ENCODE measurements around the gene AFAP1. TPM values are rescaled to one million over a fixed set of nuclear protein-coding genes. Genes with fewer than 3 reads are reported as not detected.

AFAP1 gene
- total and polyA plus RNA-seq, 2 of the 8 experiments (the other 6 are each of a cell fraction or from before 2014, with no cell fraction given): 3.6 to 18.2 TPM

DNA sequence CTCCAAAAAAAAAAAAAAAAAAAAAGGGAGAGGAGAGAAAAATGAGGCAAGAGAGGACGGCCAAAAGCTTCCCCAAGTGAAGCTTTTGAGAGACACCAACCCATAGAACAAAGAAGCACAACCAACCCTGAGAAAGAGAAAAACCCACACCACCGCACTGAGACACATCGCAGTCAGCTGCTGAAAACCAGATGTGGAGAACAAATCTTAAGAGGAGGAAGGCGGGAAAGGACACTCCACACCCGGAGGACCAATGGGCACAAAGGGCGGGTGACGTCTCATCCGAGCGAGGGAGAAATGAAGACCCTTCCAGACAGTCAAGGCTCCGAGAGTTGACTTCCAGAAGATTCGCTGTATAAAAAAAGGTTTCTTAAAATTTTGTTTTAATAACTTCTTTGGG, 112.1 kb downstream of the AFAP1 start:
- ChIA-PET CTCF (ENCODE audit: partially characterized antibody) (interaction anchor here (1.1 to 3.9 kb wide), 5 partner anchors 16 to 138 kb away, joined by 3 to 22 read pairs (median 6); no protein-coding TSS in a partner anchor), POLR2A (ENCODE audit: partially characterized antibody) (interaction anchor here (1.3 kb wide), 1 partner anchor 9 kb away, joined by 4 read pairs; no protein-coding TSS in a partner anchor)

More for the DNA sequence above, 112.1 kb downstream of the AFAP1 start:
- H2BK5ac ChIP-seq (ENCODE audit: low read depth, low read length): no peak overlapping the region
- no peak overlapping the region for H2AFZ ChIP-seq (ENCODE audit: low read length)
- H3K4me2 ChIP-seq (ENCODE audit: insufficient read depth in 1 of 2, low read depth in 2 of 2, low read length in 2 of 2): no peak overlapping the region
- WGBS, 2 experiments (ENCODE audit: extremely low coverage in 1 of 2, insufficient coverage in 1 of 2, insufficient read length in 1 of 2, insufficient replicate concordance in 2 of 2, low coverage in 1 of 2, low lambda C conversion rate in 2 of 2, missing lambda C conversion rate in 1 of 2): 90% methylated on average over 6 of the region's 11 CpGs; no CpG with 5 or more reads in 1 of the 2 experiments
- H3K27me3 ChIP-seq (replicated peaks in 1 of 4; ENCODE audit: control insufficient read depth in 3 of 4, extremely low read depth in 1 of 4, insufficient read depth in 3 of 4, low read length in 3 of 4): no peaks in the 10 kb centered on the region
- H2BK120ac ChIP-seq (replicated peaks; ENCODE audit: low read depth, low read length): no peak overlapping the region
- H4K8ac ChIP-seq (ENCODE audit: extremely low read depth, insufficient read depth, low read length): no peak overlapping the region
- no peak overlapping the region for H3K27ac ChIP-seq (ENCODE audit: low read depth, low read length)
- H3K4me1 ChIP-seq (replicated peaks in 1 of 4; ENCODE audit: control insufficient read depth in 3 of 4, insufficient read depth in 4 of 4, low read length in 3 of 4): peaks cover 0 to 9% (median 5%) of the 10 kb centered on the region in 4 experiments; a peak in 4 of 7 replicates
- no peaks in the 10 kb centered on the region for H4K20me1 ChIP-seq (replicated peaks in 1 of 2; ENCODE audit: control insufficient read depth in 1 of 2, insufficient read depth in 2 of 2, low read length in 2 of 2)
- no peak overlapping the region for H4K91ac ChIP-seq (replicated peaks; ENCODE audit: insufficient read length, low read length)
- no peaks in the 10 kb centered on the region for H3K79me2 ChIP-seq (ENCODE audit: control insufficient read depth in 1 of 2, insufficient read depth in 2 of 2, low read length in 2 of 2)
- H3K56ac ChIP-seq (replicated peaks; ENCODE audit: insufficient read length, low read depth, low read length): no peak overlapping the region
- H3K36me3 ChIP-seq (ENCODE audit: control insufficient read depth in 2 of 4, insufficient read depth in 4 of 4, low read length in 3 of 4): no peaks in the 10 kb centered on the region
- no peaks in the 10 kb centered on the region for H3K23me2 ChIP-seq (ENCODE audit: low read depth, low read length)
- H2AK5ac ChIP-seq (ENCODE audit: low read depth, low read length): no peak overlapping the region
- no peak overlapping the region for H3K23ac ChIP-seq (ENCODE audit: insufficient read length)
- H3K4ac ChIP-seq (replicated peaks; ENCODE audit: insufficient read length, low read depth, low read length): no peak overlapping the region
- DNase-seq (ENCODE audit: low read depth in 1 of 2, low spot score in 2 of 2): no peak
- no peak overlapping the region for H3K14ac ChIP-seq (ENCODE audit: insufficient read length)
- H3K79me1 ChIP-seq (ENCODE audit: low read depth, low read length): no peaks in the 10 kb centered on the region
- no peak overlapping the region for H3K9ac ChIP-seq (replicated peaks in 1 of 4; ENCODE audit: extremely low read depth in 1 of 4, low read depth in 3 of 4, low read length in 3 of 4)
- H4K5ac ChIP-seq (ENCODE audit: insufficient read length, low read depth, low read length): no peak overlapping the region
- TF ChIP-seq RFX5 (IDR thresholded peaks at IDR 0.05; ENCODE audit: borderline replicate concordance, low read depth, low read length) (no peak), CHD1 (IDR thresholded peaks at IDR 0.05; ENCODE audit: low read depth, low read length) (no peak), E2F6 (IDR thresholded peaks at IDR 0.05) (0 out of 2 replicates have a peak, but pooled peaks have one; percentile 19)
- no peak overlapping the region for H2BK12ac ChIP-seq (ENCODE audit: low read depth, low read length)
- 0 out of 2 replicates have a peak overlapping the region, but pooled peaks have one; percentile 27 for H3K18ac ChIP-seq (ENCODE audit: extremely low read depth, low read length)
- FAIRE-seq: no peak
- H2BK15ac ChIP-seq (ENCODE audit: low read length): no peak overlapping the region
- no peaks in the 10 kb centered on the region for H3K9me3 ChIP-seq (ENCODE audit: insufficient read depth in 2 of 2, low read depth in 1 of 2, low read length in 1 of 2)
- no peak overlapping the region for H3K4me3 ChIP-seq (ENCODE audit: extremely low read depth in 1 of 4, insufficient read depth in 2 of 4, low read depth in 3 of 4, low read length in 4 of 4)
- no peak overlapping the region for H2BK20ac ChIP-seq (ENCODE audit: low read length)

All from H1 (cell line).